H1 (cell line): ENCODE measurements around the gene MED10.

Experiments used
- CEBPB ChIP-seq: IDR thresholded peaks from 2 replicates; pipeline ENCODE4 v1.6.1; 2012; ENCODE audit warnings: low read depth, low read length
- CREB1 ChIP-seq: IDR thresholded peaks from 2 replicates; pipeline ENCODE4 v1.6.1; 2012; ENCODE audit warnings: inconsistent platforms
- POLR2A ChIP-seq, 2 experiments: IDR thresholded peaks; 1 replicate in 1 of 2; 2 replicates in 1 of 2; pipeline ENCODE4 v1.6.1; 2011; ENCODE audit warnings: low read depth in 2 of 2, low read length in 2 of 2, mild to moderate bottlenecking in 2 of 2; ENCODE audit errors: control extremely low read depth in 1 of 2

DNA sequence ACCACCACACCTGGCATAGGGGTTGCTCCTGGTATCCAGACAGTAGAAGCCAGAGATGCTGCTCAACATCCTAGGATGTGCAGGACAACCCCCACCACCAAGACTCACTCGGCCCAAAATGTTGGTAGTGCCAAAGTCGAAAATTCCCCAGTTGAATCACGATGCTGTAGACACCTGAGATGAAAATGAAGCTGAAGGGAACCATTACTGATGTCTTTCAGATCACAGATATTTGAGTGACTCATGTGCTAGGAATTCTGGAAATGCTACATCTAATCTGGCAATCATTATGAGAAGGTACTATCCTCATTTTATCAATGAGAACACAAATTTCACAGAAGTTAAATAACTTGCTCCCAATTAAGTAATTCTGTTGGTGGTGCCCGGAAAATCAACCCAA lies 49.3 kb upstream of the MED10 start:
- TF ChIP-seq CEBPB (no peak), POLR2A (IDR thresholded peaks at IDR 0.05; ENCODE audit: control extremely low read depth in 1 of 2, low read depth in 2 of 2, low read length in 2 of 2) (no peak), CREB1 (no peak)
